22Rv1 (cell line): ENCODE measurements around the gene KLHL18.

ENCODE experiments used
- CTCF ChIP-seq: fragments of 450-650 bp; IDR thresholded peaks from 2 replicates; pipeline ENCODE4 v1.5.1; 2017; ENCODE audit warnings: mild to moderate bottlenecking
- ZFX ChIP-seq: fragments of 450-650 bp; IDR thresholded peaks from 2 replicates; pipeline ENCODE4 v1.6.1; 2017; ENCODE audit warnings: antibody characterized with exemption, borderline replicate concordance

GRCh38 chr3:47319956-47320355 is 37.2 kb downstream of the KLHL18 start:
- TF ChIP-seq CTCF, result no peak
- TF ChIP-seq ZFX, result no peak
